ENCODE data around the gene TECTB. TPM values are rescaled to one million over a fixed set of nuclear protein-coding genes. Genes with fewer than 3 reads are reported as not detected.

TECTB gene
- total RNA-seq, 4 donors from 2014 or later = not detected

DNA sequence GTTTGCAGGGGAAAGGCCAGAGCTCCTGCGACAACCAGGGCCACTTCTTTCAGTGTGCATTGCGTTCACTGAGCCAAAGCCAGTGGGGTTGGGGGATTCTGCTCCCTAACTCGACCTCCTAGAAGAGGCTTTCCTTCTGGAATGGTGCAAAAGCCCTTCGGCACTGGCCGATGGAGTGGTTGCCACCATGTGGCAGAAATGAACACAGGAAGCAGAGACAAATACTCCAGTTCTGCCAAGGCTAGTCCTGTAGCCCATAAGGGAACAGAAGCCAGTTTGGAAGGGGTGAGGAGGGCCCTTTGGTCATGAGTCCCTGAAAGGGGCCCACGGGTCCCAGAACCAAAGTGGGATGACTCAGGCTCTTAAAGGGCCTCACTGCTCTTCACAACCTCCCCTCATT is 61.1 kb downstream of the TECTB start:
- Histone ChIP-seq H3K9me3 (no peaks in the 10 kb centered on the region), H3K27ac (no peak overlapping the region), H3K27me3 (no peaks in the 10 kb centered on the region), H3K4me1 (no peaks in the 10 kb centered on the region), H3K36me3 (no peaks in the 10 kb centered on the region), H3K4me3 (no peak overlapping the region)
- intact Hi-C loops (cut with DNase I) = no loop called here
- 44 to 81% methylated on average over 1 to 6 of the region's 6 CpGs for WGBS, 2 donors
- no peak for TF ChIP-seq POLR2A (IDR thresholded peaks at IDR 0.05)
- TF ChIP-seq, protein P1, sequence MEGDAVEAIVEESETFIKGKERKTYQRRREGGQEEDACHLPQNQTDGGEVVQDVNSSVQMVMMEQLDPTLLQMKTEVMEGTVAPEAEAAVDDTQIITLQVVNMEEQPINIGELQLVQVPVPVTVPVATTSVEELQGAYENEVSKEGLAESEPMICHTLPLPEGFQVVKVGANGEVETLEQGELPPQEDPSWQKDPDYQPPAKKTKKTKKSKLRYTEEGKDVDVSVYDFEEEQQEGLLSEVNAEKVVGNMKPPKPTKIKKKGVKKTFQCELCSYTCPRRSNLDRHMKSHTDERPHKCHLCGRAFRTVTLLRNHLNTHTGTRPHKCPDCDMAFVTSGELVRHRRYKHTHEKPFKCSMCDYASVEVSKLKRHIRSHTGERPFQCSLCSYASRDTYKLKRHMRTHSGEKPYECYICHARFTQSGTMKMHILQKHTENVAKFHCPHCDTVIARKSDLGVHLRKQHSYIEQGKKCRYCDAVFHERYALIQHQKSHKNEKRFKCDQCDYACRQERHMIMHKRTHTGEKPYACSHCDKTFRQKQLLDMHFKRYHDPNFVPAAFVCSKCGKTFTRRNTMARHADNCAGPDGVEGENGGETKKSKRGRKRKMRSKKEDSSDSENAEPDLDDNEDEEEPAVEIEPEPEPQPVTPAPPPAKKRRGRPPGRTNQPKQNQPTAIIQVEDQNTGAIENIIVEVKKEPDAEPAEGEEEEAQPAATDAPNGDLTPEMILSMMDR (IDR thresholded peaks at IDR 0.05) = no peak
- no peak for DNase-seq

DNA sequence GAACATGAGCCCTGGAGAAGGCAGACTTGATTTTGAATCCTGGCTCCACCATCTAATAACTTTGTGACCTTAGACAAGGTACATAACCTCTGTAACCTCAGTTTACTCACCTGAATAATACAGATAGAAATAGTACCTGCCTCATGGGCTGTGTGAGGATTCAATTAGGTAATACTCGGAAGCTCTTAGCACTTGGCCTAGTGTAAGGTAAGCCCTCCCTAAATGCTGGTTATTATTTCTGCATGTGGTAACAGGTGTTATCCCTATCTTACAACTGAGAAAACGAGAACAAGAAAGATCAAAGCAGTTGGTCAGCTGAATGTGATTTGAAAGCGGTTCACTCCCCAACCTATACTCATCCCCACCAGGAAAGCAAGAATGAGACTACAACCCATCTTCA is 62.0 kb downstream of the TECTB start:
- no peaks in the 10 kb centered on the region for H3K4me1 ChIP-seq
- no peaks in the 10 kb centered on the region for H3K9me3 ChIP-seq
- WGBS, 2 donors = 60 to 68% methylated on average over 3 of the region's 3 CpGs
- intact Hi-C loops (cut with DNase I) = no loop called here
- H3K36me3 ChIP-seq = no peaks in the 10 kb centered on the region
- no peak overlapping the region for H3K4me3 ChIP-seq
- no peaks in the 10 kb centered on the region for H3K27me3 ChIP-seq
- TF ChIP-seq POLR2A (IDR thresholded peaks at IDR 0.05) = no peak
- TF ChIP-seq, protein P1 (IDR thresholded peaks at IDR 0.05) = no peak
- H3K27ac ChIP-seq = no peak overlapping the region
- DNase-seq = no peak

DNA sequence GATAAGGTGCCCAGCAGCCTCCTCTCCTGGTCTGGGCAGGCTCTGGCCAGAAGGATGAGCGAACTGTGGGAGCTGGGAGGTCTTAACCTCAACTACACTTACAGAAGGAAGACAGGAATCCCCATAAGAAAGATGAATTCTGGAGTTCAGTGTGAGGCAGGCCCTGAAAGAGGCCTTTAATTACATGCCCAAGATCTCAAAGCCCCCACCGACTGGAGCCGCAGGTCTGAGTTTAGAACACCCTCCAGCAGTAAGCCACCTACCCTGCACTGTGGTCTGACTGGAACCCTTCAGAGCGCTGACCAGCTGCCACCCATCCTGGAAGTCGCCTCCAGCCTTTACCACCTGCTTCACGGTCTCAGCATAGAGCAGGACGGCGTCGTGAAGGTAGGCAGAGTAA is 62.5 kb downstream of the TECTB start:
- Histone ChIP-seq H3K36me3 (no peaks in the 10 kb centered on the region), H3K9me3 (no peaks in the 10 kb centered on the region), H3K4me3 (no peak overlapping the region), H3K27me3 (no peaks in the 10 kb centered on the region), H3K4me1 (no peaks in the 10 kb centered on the region), H3K27ac (no peak overlapping the region)
- DNase-seq = no peak
- intact Hi-C loops (cut with DNase I) = no loop called here
- 64 to 94% methylated on average over 1 to 6 of the region's 9 CpGs for WGBS, 2 donors
- no peak for TF ChIP-seq POLR2A (IDR thresholded peaks at IDR 0.05)
- TF ChIP-seq, protein P1 (IDR thresholded peaks at IDR 0.05) = no peak

DNA sequence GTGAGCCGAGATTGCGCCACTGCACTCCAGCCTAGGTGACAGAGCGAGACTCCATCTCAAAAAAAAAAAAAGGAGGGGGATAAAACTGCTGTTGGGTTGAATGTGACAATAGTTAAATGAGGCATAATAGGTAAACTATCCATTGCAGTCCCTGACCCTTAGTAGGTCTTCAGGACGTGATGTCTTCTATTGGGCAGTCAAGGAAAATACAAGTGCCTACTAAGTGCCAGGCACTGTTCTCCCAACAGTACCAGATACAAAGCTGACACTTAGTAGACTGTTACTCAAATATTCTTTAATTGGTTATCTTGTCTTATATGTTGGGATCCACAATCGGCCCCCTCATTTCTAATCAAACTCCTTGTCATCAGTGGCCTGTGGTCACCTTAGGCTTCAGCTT is 63.6 kb downstream of the TECTB start:
- WGBS, 2 donors = 81 to 96% methylated on average over 2 to 5 of the region's 5 CpGs
- DNase-seq = no peak
- no peak overlapping the region for H3K27ac ChIP-seq
- intact Hi-C loops (cut with DNase I) = no loop called here
- H3K36me3 ChIP-seq = no peaks in the 10 kb centered on the region
- TF ChIP-seq, protein P1 (IDR thresholded peaks at IDR 0.05) = no peak
- H3K4me1 ChIP-seq = no peaks in the 10 kb centered on the region
- no peaks in the 10 kb centered on the region for H3K27me3 ChIP-seq
- no peak overlapping the region for H3K4me3 ChIP-seq
- H3K9me3 ChIP-seq = no peaks in the 10 kb centered on the region

DNA sequence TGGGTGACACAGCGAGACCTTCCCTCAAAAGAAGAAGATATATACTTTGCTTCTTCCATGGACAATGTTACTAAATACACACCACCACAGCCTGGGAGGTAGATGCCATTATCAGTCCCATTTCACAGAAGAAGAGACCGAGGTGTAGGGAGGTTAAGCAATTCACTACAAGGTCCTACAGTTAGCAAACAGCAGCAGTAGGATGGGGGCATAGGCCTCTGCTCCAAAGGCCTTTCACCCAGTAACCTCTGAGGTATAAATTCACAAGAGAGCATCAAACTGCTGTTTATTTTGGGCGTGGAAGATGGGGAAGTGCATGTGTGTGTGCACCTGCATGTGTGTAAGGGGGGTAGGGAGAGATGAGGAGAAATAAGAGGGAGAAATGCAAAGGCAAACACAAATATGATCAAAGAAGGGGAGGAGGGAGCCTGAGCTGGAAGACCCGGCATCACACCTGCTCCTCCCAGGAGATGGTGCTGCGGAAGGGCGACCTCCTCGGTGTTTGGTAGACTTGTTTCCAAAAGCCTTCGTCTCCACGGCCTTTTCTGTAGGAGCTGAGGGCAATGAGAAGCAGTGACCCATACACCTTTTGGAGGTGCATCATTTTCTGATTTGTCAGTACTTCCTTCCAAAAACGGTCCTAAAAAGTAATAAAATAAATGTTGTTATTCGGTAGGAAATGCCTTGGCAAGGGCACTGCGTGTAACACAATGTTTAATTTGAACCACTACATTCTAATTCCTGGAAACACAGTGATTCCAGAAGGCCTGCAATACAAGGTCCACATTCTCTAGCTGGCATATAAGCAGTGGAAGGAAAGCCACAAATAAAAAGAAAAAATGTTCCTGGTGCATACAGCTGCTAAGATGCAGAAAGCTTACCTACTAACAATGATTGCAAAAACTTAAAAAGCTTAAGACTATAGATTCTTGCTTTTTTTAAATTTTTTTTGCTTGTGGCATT is 64.8 kb downstream of the TECTB start:
- no peak overlapping the region for H3K27ac ChIP-seq
- H3K36me3 ChIP-seq = no peaks in the 10 kb centered on the region
- intact Hi-C loops (cut with DNase I) = no loop called here
- H3K4me3 ChIP-seq = no peak overlapping the region
- no peak for TF ChIP-seq POLR2A (IDR thresholded peaks at IDR 0.05)
- TF ChIP-seq, protein P1 (IDR thresholded peaks at IDR 0.05) = no peak
- DNase-seq = no peak
- H3K9me3 ChIP-seq = no peaks in the 10 kb centered on the region
- no peaks in the 10 kb centered on the region for H3K27me3 ChIP-seq
- WGBS, 2 donors = 74 to 75% methylated on average over 12 of the region's 12 CpGs
- H3K4me1 ChIP-seq = no peaks in the 10 kb centered on the region

All from esophagus squamous epithelium (tissue), 5 donors.